ENCODE data around the gene KRTAP5-9.
"Not testable (repeated sequence)": the region's sequence is repeated elsewhere in the genome, so short reads cannot be mapped to it uniquely, and the experiment has no call there.

KRTAP5-9 gene

GRCh38 chr11:71564430-71564829 is 16.2 kb downstream of the KRTAP5-9 start:
- H3K4me3 ChIP-seq (ENCODE audit: low read length), result no peak overlapping the region
- no peak for TF ChIP-seq CTCF (conservative IDR thresholded peaks at IDR 0.05; ENCODE audit: low read depth, low read length)
- DNase-seq (ENCODE audit: low read depth), result no peak

GRCh38 chr11:71565263-71565662 is 17.0 kb downstream of the KRTAP5-9 start, which contains the start of gene KRTAP5-10:
KRTAP5-10 (plus strand) TSS chr11:71565563; CDS start chr11:71565588, 25 bp downstream.
- no peak for TF ChIP-seq CTCF (conservative IDR thresholded peaks at IDR 0.05; ENCODE audit: low read depth, low read length)
- DNase-seq (ENCODE audit: low read depth), result no peak
- no peak within 1 kb of the TSS for H3K4me3 ChIP-seq (ENCODE audit: low read length)

GRCh38 chr11:71566081-71566620 is 17.9 kb downstream of the KRTAP5-9 start:
- no peak for TF ChIP-seq CTCF (conservative IDR thresholded peaks at IDR 0.05; ENCODE audit: low read depth, low read length)
- H3K4me3 ChIP-seq (ENCODE audit: low read length), result no peak overlapping the region
- no peak for DNase-seq (ENCODE audit: low read depth)

GRCh38 chr11:71566626-71567599 is 18.7 kb downstream of the KRTAP5-9 start:
- not testable (repeated sequence) for H3K4me3 ChIP-seq (ENCODE audit: low read length); DNase-seq (ENCODE audit: low read depth)

GRCh38 chr11:71567633-71568032 is 19.4 kb downstream of the KRTAP5-9 start:
- DNase-seq (ENCODE audit: low read depth); H3K4me3 ChIP-seq (ENCODE audit: low read length): not testable (repeated sequence)

GRCh38 chr11:71568704-71569349 is 20.6 kb downstream of the KRTAP5-9 start:
- DNase-seq (ENCODE audit: low read depth), result no peak
- TF ChIP-seq CTCF (conservative IDR thresholded peaks at IDR 0.05; ENCODE audit: low read depth, low read length), result no peak
- H3K4me3 ChIP-seq (ENCODE audit: low read length), result no peak overlapping the region

- not testable (repeated sequence) for DNase-seq (ENCODE audit: low read depth); H3K4me3 ChIP-seq (ENCODE audit: low read length)
These were observed 23.1 kb downstream of the KRTAP5-9 start for GRCh38 chr11:71571101-71571850.

GRCh38 chr11:71572811-71573210 is 24.6 kb downstream of the KRTAP5-9 start:
- no peak for TF ChIP-seq CTCF (conservative IDR thresholded peaks at IDR 0.05; ENCODE audit: low read depth, low read length)
- no peak overlapping the region for H3K4me3 ChIP-seq (ENCODE audit: low read length)

More at GRCh38 chr11:71572811-71573210, 24.6 kb downstream of the KRTAP5-9 start:
- peak; percentile 29 for DNase-seq (ENCODE audit: low read depth)
